Endothelial cell (in vitro differentiated cells): ENCODE results near the gene QPCTL. TPM values are rescaled to one million over a fixed set of nuclear protein-coding genes. Genes with fewer than 3 reads are reported as not detected.

Source experiments
- DNase-seq: peaks from one replicate; pipeline ENCODE4 v3.0.0; 2021; ENCODE audit warnings: low spot score
- H3K27ac Mint-ChIP-seq: one replicate; pipeline ENCODE4 v1.8.0; 2021; ENCODE audit warnings: mixed read lengths, inconsistent platforms; ENCODE audit not compliant: unreplicated experiment
- H3K27me3 Mint-ChIP-seq: one replicate; pipeline ENCODE4 v1.8.0; 2021; ENCODE audit warnings: mild to moderate bottlenecking, moderate library complexity, mixed read lengths, inconsistent platforms; ENCODE audit not compliant: unreplicated experiment
- H3K36me3 Mint-ChIP-seq: one replicate; pipeline ENCODE4 v1.8.0; 2021; ENCODE audit warnings: mild to moderate bottlenecking, low read depth, mixed read lengths, inconsistent platforms; ENCODE audit not compliant: unreplicated experiment
- H3K4me1 Mint-ChIP-seq: one replicate; pipeline ENCODE4 v1.8.0; 2021; ENCODE audit warnings: mild to moderate bottlenecking, mixed read lengths, inconsistent platforms; ENCODE audit not compliant: unreplicated experiment
- H3K4me3 Mint-ChIP-seq: one replicate; pipeline ENCODE4 v1.8.0; 2021; ENCODE audit warnings: mild to moderate bottlenecking, mixed read lengths, inconsistent platforms; ENCODE audit not compliant: unreplicated experiment
- H3K9me3 Mint-ChIP-seq: one replicate; pipeline ENCODE4 v1.8.0; 2021; ENCODE audit warnings: mixed read lengths, inconsistent platforms; ENCODE audit not compliant: unreplicated experiment
- total RNA-seq: library from RNA; stranded (reverse); fragmentation: NEBNext Ultra II Directional; extraction: Animal tissue kit (Norgen Biotek cat#: 25700); gene quantifications from one replicate; pipeline ENCODE4 v1.2.1, GENCODE V29; 2021; ENCODE audit not compliant: unreplicated experiment
- TF ChIP-seq, protein P1 (sequence below): fragments of 200-600 bp; sonication (generic); IDR thresholded peaks from one replicate; pipeline ENCODE4 v1.5.0; 2021; ENCODE audit warnings: antibody characterized with exemption; ENCODE audit not compliant: unreplicated experiment

Gene QPCTL
- total RNA-seq, 1 donor from 2014 or later, result 10.6 TPM

DNA sequence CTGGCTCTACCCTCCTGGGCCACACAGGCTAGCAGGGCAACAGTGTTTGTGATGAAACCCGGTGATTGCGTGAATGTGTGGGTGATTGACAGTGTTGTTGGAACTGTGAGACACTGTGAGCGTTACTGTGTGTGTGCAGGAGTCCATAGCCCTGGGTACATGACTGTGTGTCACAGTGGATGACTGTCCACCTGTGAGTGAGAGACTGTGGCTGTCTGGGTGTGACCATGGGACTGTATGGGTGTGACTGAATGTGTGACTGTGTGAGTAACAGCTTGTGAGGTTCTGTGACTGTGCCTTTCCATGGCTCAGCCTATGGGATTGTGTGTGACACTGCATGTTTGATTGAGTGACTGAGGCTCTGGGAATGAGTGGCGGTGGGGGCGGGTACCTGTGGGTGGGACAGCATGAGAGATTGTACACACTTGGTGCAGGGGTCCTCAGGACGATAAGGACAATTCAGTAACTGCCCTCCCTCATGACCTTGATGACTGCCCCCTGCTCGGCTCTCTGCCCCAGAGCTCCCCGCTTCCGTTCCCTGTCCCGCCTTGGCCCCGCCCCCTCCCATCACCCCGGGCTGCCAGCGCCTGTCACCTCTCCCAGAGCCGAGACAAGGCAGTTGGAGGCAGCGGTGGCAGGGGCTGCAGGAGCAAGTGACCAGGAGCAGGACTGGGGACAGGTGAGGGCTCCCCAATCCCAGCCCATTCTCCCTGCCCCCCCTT lies 24.7 kb upstream of the QPCTL start, which contains the start of gene GIPR:
Gene GIPR (plus strand): TSS at position 602 of the 722 bp plus-strand sequence. CDS start 1,300 bp downstream, outside the sequence.
- Mint-ChIP-seq H3K9me3 (no peaks in the 10 kb centered on the region), H3K27ac (peak within 1 kb of the TSS; percentile 24), H3K36me3 (peaks cover 5% of the 10 kb centered on the region), H3K4me3 (peak within 1 kb of the TSS; percentile 80), H3K4me1 (peaks cover 28% of the 10 kb centered on the region), H3K27me3 (peaks cover 28% of the 10 kb centered on the region)
- DNase-seq, result no peak
- TF ChIP-seq, protein P1, sequence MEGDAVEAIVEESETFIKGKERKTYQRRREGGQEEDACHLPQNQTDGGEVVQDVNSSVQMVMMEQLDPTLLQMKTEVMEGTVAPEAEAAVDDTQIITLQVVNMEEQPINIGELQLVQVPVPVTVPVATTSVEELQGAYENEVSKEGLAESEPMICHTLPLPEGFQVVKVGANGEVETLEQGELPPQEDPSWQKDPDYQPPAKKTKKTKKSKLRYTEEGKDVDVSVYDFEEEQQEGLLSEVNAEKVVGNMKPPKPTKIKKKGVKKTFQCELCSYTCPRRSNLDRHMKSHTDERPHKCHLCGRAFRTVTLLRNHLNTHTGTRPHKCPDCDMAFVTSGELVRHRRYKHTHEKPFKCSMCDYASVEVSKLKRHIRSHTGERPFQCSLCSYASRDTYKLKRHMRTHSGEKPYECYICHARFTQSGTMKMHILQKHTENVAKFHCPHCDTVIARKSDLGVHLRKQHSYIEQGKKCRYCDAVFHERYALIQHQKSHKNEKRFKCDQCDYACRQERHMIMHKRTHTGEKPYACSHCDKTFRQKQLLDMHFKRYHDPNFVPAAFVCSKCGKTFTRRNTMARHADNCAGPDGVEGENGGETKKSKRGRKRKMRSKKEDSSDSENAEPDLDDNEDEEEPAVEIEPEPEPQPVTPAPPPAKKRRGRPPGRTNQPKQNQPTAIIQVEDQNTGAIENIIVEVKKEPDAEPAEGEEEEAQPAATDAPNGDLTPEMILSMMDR, result no peak

DNA sequence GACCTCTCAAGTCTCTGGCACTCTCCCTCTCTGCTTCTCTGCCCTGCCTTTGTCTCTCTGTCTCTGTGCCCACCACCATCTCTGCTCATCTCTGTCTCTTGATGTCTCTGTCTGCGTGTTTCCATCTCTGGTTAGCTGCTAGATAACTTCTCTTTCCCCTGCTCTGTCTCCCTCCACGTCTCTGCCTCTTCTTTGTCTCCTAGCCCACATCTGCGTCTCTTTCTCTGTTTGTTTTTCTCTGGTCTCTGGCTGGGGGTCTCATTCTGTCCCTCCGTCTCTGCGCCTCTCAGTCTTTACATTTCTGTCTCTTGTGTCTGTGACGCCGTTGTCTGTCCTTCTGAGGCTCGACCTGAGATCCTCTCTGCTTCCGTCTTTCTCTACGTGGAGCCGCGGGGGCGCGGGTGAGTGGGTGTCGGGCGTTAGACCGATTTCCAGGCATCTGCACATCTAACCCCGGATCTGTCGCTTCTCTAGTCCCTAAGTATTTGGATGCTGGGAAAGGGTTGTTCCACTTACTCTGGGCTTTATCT lies 24.1 kb upstream of the QPCTL start:
- Mint-ChIP-seq H3K4me1 (peaks cover 28% of the 10 kb centered on the region), H3K9me3 (no peaks in the 10 kb centered on the region), H3K4me3 (peak overlapping the region; percentile 80), H3K27ac (no peak overlapping the region), H3K27me3 (peaks cover 28% of the 10 kb centered on the region), H3K36me3 (peaks cover 5% of the 10 kb centered on the region)
- TF ChIP-seq, protein P1, result no peak
- DNase-seq, result no peak

DNA sequence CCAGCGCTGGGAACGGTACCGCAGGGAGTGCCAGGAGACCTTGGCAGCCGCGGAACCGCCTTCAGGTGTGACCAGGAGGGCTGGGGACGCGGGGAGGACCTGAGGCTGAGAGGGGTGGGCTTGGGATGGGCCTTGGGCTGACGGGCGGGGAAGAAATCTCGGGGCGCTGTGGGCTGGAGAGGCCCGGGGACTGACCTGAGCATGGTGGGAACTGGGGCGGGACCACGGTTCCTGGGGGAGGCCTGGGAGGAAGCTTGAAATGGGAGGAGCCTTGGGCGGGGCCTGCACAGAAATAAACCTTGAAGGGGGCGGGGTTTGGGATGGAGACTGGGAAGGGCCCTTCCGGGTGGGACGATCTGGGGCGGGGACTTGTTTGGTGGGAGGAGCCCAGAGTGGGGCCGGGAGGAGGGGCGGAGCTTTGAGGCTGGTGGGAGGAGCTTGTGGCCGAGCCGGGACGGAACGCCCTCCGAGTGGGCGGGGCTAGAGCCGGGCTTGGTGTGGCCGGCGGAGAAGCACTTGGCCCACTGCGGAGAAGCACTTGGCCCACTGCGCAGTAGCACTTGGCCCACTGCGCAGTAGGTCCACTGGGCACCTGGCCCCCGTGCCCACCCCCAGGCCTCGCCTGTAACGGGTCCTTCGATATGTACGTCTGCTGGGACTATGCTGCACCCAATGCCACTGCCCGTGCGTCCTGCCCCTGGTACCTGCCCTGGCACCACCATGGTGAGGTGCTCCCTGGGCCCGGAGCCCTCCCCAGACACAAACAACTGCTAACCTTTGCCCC lies 21.6 kb upstream of the QPCTL start:
- H3K4me3 Mint-ChIP-seq, result peak overlapping the region; percentile 76
- peaks cover 4% of the 10 kb centered on the region for H3K36me3 Mint-ChIP-seq
- no peak overlapping the region for H3K27ac Mint-ChIP-seq
- no peaks in the 10 kb centered on the region for H3K9me3 Mint-ChIP-seq
- peaks cover 18% of the 10 kb centered on the region for H3K4me1 Mint-ChIP-seq
- TF ChIP-seq, protein P1, result no peak
- DNase-seq, result peak; percentile 89
- H3K27me3 Mint-ChIP-seq, result peaks cover 30% of the 10 kb centered on the region

DNA sequence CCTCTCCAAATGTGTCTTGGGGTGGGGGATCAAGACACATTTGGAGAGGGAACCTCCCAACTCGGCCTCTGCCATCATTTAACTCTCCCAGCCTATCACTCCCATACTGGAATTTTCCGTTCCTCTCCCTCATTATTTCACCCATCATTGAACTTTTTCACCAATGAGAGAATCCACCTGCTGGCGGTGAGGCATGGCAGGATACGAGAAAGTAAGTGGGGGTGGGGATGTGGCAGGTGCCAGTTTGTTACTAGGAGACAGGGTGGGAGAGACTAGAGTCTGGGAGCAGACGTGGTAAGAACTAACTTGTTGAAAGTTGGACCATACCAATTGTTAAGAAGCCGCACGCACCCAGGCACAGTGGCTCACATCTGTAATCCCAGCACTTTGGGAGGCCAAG lies 17.5 kb upstream of the QPCTL start:
- H3K9me3 Mint-ChIP-seq, result no peaks in the 10 kb centered on the region
- peaks cover 3% of the 10 kb centered on the region for H3K4me1 Mint-ChIP-seq
- no peak for DNase-seq
- TF ChIP-seq, protein P1, result no peak
- H3K36me3 Mint-ChIP-seq, result peaks cover 4% of the 10 kb centered on the region
- H3K27me3 Mint-ChIP-seq, result peaks cover 10% of the 10 kb centered on the region
- no peak overlapping the region for H3K27ac Mint-ChIP-seq
- no peak overlapping the region for H3K4me3 Mint-ChIP-seq

DNA sequence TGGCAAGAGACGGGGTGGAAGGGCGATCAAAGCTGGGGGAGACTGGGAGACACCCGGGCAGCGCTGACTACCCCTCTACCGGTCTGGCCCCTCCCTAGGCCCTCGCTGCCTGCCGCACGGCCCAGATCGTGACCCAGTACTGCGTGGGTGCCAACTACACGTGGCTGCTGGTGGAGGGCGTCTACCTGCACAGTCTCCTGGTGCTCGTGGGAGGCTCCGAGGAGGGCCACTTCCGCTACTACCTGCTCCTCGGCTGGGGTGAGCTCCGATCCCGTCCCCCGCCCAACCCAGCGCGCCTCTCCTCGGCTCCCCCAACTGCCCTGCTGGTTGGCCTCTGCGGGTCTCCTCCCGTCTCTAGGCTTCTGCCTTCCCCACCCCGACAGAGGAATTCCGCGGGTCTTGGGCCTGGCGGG lies 15.6 kb upstream of the QPCTL start:
- Mint-ChIP-seq H3K9me3 (no peaks in the 10 kb centered on the region), H3K27me3 (peaks cover 5% of the 10 kb centered on the region), H3K4me3 (peak overlapping the region; percentile 82), H3K4me1 (no peaks in the 10 kb centered on the region), H3K36me3 (peaks cover 4% of the 10 kb centered on the region), H3K27ac (no peak overlapping the region)
- TF ChIP-seq, protein P1, result no peak
- DNase-seq, result no peak
